Mammary epithelial cell (primary cell): ENCODE measurements around the gene CTTNBP2NL.

Source experiments
- EZH2 ChIP-seq: IDR thresholded peaks from 2 replicates; pipeline ENCODE4 v1.6.1; 2012; ENCODE audit warnings: low read length, inconsistent platforms, borderline replicate concordance
- TF ChIP-seq, protein P1 (sequence below), 2 donors: IDR thresholded peaks in 1 of 2; conservative IDR thresholded peaks in 1 of 2; 2 replicates each; pipeline ENCODE4 v1.5.1; 2011 to 2012; ENCODE audit warnings: inconsistent platforms in 2 of 2, low read length in 2 of 2, mild to moderate bottlenecking in 2 of 2, control low read depth in 1 of 2, low read depth in 1 of 2; ENCODE audit not compliant: insufficient read depth in 1 of 2; ENCODE audit errors: extremely low read depth in 1 of 2

- TF ChIP-seq, protein P1, sequence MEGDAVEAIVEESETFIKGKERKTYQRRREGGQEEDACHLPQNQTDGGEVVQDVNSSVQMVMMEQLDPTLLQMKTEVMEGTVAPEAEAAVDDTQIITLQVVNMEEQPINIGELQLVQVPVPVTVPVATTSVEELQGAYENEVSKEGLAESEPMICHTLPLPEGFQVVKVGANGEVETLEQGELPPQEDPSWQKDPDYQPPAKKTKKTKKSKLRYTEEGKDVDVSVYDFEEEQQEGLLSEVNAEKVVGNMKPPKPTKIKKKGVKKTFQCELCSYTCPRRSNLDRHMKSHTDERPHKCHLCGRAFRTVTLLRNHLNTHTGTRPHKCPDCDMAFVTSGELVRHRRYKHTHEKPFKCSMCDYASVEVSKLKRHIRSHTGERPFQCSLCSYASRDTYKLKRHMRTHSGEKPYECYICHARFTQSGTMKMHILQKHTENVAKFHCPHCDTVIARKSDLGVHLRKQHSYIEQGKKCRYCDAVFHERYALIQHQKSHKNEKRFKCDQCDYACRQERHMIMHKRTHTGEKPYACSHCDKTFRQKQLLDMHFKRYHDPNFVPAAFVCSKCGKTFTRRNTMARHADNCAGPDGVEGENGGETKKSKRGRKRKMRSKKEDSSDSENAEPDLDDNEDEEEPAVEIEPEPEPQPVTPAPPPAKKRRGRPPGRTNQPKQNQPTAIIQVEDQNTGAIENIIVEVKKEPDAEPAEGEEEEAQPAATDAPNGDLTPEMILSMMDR (conservative IDR thresholded peaks at IDR 0.05 in 1 of 2, IDR thresholded peaks at IDR 0.05 in 1 of 2; ENCODE audit: extremely low read depth in 1 of 2, insufficient read depth in 1 of 2, low read depth in 1 of 2, low read length in 2 of 2), result no peak
- TF ChIP-seq EZH2, result no peak
Observed at GRCh38 chr1:112477550-112477949, 81.5 kb downstream of the CTTNBP2NL start.
